Erythroblast (primary cell): Measurements from ENCODE around the gene ZPLD1.

Experiments used
- DNase-seq, 2 experiments: peaks; one replicate each; lab custom pipeline; 2025; lab: John Stamatoyannopoulos, UW
- GATA1 ChIP-seq: IDR thresholded peaks from 2 replicates; pipeline ENCODE4 v1.6.1; 2011; ENCODE audit warnings: low read depth, mild to moderate bottlenecking, control low read depth, low read length, moderate library complexity
- POLR2A ChIP-seq: IDR thresholded peaks from 2 replicates; pipeline ENCODE4 v1.6.1; 2011; ENCODE audit warnings: mild to moderate bottlenecking, low read length

ZPLD1 gene

GRCh38 chr3:102434715-102435114 lies at the start of gene ZPLD1:
ZPLD1 (plus strand) TSS chr3:102435015; CDS start chr3:102438488, 3,473 bp downstream.
- DNase-seq, result no peak
- TF ChIP-seq POLR2A (no peak), GATA1 (no peak)

GRCh38 chr3:102390171-102390864 lies 44.5 kb upstream of the ZPLD1 start:
- no peak for DNase-seq
- no peak for TF ChIP-seq POLR2A
- no peak for TF ChIP-seq GATA1

GRCh38 chr3:102390916-102391315 lies 43.9 kb upstream of the ZPLD1 start:
- no peak for DNase-seq
- TF ChIP-seq POLR2A (no peak), GATA1 (no peak)

GRCh38 chr3:102391491-102391890 lies 43.3 kb upstream of the ZPLD1 start:
- no peak for TF ChIP-seq POLR2A
- no peak for TF ChIP-seq GATA1
- no peak for DNase-seq

GRCh38 chr3:102394517-102394916 lies 40.3 kb upstream of the ZPLD1 start:
- DNase-seq, result no peak
- TF ChIP-seq GATA1 (no peak), POLR2A (no peak)

GRCh38 chr3:102398176-102398575 lies 36.6 kb upstream of the ZPLD1 start:
- no peak for TF ChIP-seq POLR2A
- TF ChIP-seq GATA1, result no peak
- no peak for DNase-seq

- TF ChIP-seq POLR2A (no peak), GATA1 (no peak)
- no peak for DNase-seq
Measured at GRCh38 chr3:102398666-102399065, 36.1 kb upstream of the ZPLD1 start.

- no peak for DNase-seq
- no peak for TF ChIP-seq POLR2A
- no peak for TF ChIP-seq GATA1
Measured at GRCh38 chr3:102400142-102400541, 34.7 kb upstream of the ZPLD1 start.

- TF ChIP-seq POLR2A (no peak), GATA1 (no peak)
Measured at GRCh38 chr3:102400766-102401165, 34.0 kb upstream of the ZPLD1 start.

GRCh38 chr3:102410616-102411015 lies 24.2 kb upstream of the ZPLD1 start:
- no peak for TF ChIP-seq GATA1
- TF ChIP-seq POLR2A, result no peak
- DNase-seq, result no peak

More at GRCh38 chr3:102400766-102401165, 34.0 kb upstream of the ZPLD1 start:
- DNase-seq, result no peak

GRCh38 chr3:102415553-102415952 lies 19.3 kb upstream of the ZPLD1 start:
- TF ChIP-seq POLR2A (no peak), GATA1 (no peak)
- DNase-seq, result no peak

- DNase-seq, result no peak
- TF ChIP-seq POLR2A (no peak), GATA1 (no peak)
Measured at GRCh38 chr3:102419786-102420185, 15.0 kb upstream of the ZPLD1 start.

- no peak for DNase-seq
Measured at GRCh38 chr3:102441832-102442231, 7.0 kb downstream of the ZPLD1 start.

GRCh38 chr3:102443021-102443420 lies 8.2 kb downstream of the ZPLD1 start:
- no peak for DNase-seq
- TF ChIP-seq POLR2A, result no peak
- TF ChIP-seq GATA1, result no peak

More at GRCh38 chr3:102441832-102442231, 7.0 kb downstream of the ZPLD1 start:
- TF ChIP-seq GATA1 (no peak), POLR2A (no peak)

- no peak for TF ChIP-seq GATA1
- TF ChIP-seq POLR2A, result no peak
- no peak for DNase-seq
Measured at GRCh38 chr3:102444101-102444500, 9.3 kb downstream of the ZPLD1 start.
